Esophagus squamous epithelium (tissue), 5 donors: ENCODE measurements around the gene CPN1. TPM values are rescaled to one million over a fixed set of nuclear protein-coding genes. Genes with fewer than 3 reads are reported as not detected.

Source experiments
- DNase-seq: peaks from one replicate; lab custom pipeline; 2025; lab: John Stamatoyannopoulos, UW
- H3K27ac ChIP-seq, 4 donors: fragments of 200-600 bp; sonication (generic); one replicate each; pipeline ENCODE4 v1.5.1; 2016 to 2019; ENCODE audit warnings: mild to moderate bottlenecking in 1 of 4
- H3K27me3 ChIP-seq, 4 donors: fragments of 200-600 bp; sonication (generic); 1 replicate in 3 of 4; 2 replicates in 1 of 4; pipeline versions ENCODE4 v1.5.1 to v1.6.0; 2017 to 2021; ENCODE audit warnings: antibody characterized with exemption in 1 of 4
- H3K36me3 ChIP-seq, 3 donors: fragments of 200-600 bp; sonication (generic); one replicate each; pipeline ENCODE4 v1.5.1; 2016 to 2019
- H3K4me1 ChIP-seq, 3 donors: fragments of 200-600 bp; sonication (generic); one replicate each; pipeline ENCODE4 v1.5.1; 2017 to 2019
- H3K4me3 ChIP-seq, 4 donors: fragments of 200-600 bp; sonication (generic); 1 replicate in 3 of 4; 2 replicates in 1 of 4; pipeline ENCODE4 v1.5.1; 2016 to 2019; ENCODE audit warnings: mild to moderate bottlenecking in 2 of 4, moderate library complexity in 1 of 4
- H3K9me3 ChIP-seq, 3 donors: fragments of 200-600 bp; sonication (generic); one replicate each; pipeline ENCODE4 v1.5.1; 2016 to 2019
- CTCF ChIP-seq, 6 experiments: fragments of 450-650 bp in 4 of 6; fragments of 200-600 bp in 2 of 6; sonication (generic) in 2 of 6; IDR thresholded peaks; one replicate each; pipeline ENCODE4 v1.5.1; 2016 to 2019; ENCODE audit warnings: antibody characterized with exemption in 6 of 6, mild to moderate bottlenecking in 4 of 6, moderate library complexity in 4 of 6
- POLR2A ChIP-seq, 4 donors: fragments of 450-650 bp; IDR thresholded peaks; one replicate each; pipeline ENCODE4 v1.6.1; 2017; ENCODE audit warnings: antibody characterized with exemption in 4 of 4, mild to moderate bottlenecking in 4 of 4, moderate library complexity in 3 of 4
- WGBS, 2 donors: methylation state at CpG; one replicate each; pipeline ENCODE4 v1.1.5; 2018; 5-methylcytosine and 5-hydroxymethylcytosine counted together
- intact Hi-C: fragments of 100-400 bp; cut with DNase I; formaldehyde crosslinking; loops from one replicate; pipeline ENCODE4 v1.15.0; 2022
- total RNA-seq, 4 donors: library from RNA; depleted of rRNA; stranded (reverse); fragments of >200 nt; gene quantifications; one replicate each; pipeline ENCODE4 v1.1.0, GENCODE V29; 2016
- donor health status: DM: yes; HTN: yes; CAD: no.

Gene CPN1
- total RNA-seq, 4 donors from 2014 or later: not detected

- Histone ChIP-seq H3K27ac (peak overlapping the region in 2 of 4 donors; percentile 16 to 79), H3K4me3 (no peak overlapping the region), H3K36me3 (no peaks in the 10 kb centered on the region), H3K9me3 (no peaks in the 10 kb centered on the region), H3K27me3 (no peaks in the 10 kb centered on the region), H3K4me1 (peaks cover 7 to 53% (median 18%) of the 10 kb centered on the region in 3 donors)
- peak; percentile 8 for DNase-seq
- intact Hi-C loops: loop anchor here (5.0 to 10.0 kb wide), 2 partner anchors 71 to 204 kb away; no protein-coding TSS in a partner anchor
- TF ChIP-seq POLR2A (IDR thresholded peaks at IDR 0.05) (no peak), CTCF (IDR thresholded peaks at IDR 0.05) (peak; percentile 80 to 98 (median 95))
- 0 to 16% methylated on average over 5 to 7 of the region's 7 CpGs for WGBS, 2 donors
These were observed 35.6 kb downstream of the CPN1 start for GRCh38 chr10:100046021-100046486.

GRCh38 chr10:100045592-100045991, 36.1 kb downstream of the CPN1 start:
- intact Hi-C loops: loop anchor here (5.0 to 10.0 kb wide), 2 partner anchors 71 to 203 kb away; no protein-coding TSS in a partner anchor
- TF ChIP-seq POLR2A (IDR thresholded peaks at IDR 0.05) (no peak), CTCF (IDR thresholded peaks at IDR 0.05) (no peak)
- WGBS, 2 donors: 54 to 65% methylated on average over 2 of the region's 2 CpGs

GRCh38 chr10:100043796-100044195, 37.9 kb downstream of the CPN1 start:
- no peak for TF ChIP-seq POLR2A (IDR thresholded peaks at IDR 0.05)
- peak in 1 of 6 experiments; percentile 2 for TF ChIP-seq CTCF (IDR thresholded peaks at IDR 0.05)
- 20 to 35% methylated on average over 1 to 2 of the region's 3 CpGs for WGBS, 2 donors
- Histone ChIP-seq H3K36me3 (no peaks in the 10 kb centered on the region), H3K4me1 (peaks cover 7 to 55% (median 18%) of the 10 kb centered on the region in 3 donors), H3K27ac (peak overlapping the region; percentile 71 to 87 (median 82)), H3K27me3 (no peaks in the 10 kb centered on the region), H3K9me3 (no peaks in the 10 kb centered on the region), H3K4me3 (no peak overlapping the region)
- intact Hi-C loops: loop anchor here (10.0 kb wide), 1 partner anchor 69 kb away; no protein-coding TSS in a partner anchor
- no peak for DNase-seq

More at GRCh38 chr10:100045592-100045991, 36.1 kb downstream of the CPN1 start:
- Histone ChIP-seq H3K4me3 (no peak overlapping the region), H3K9me3 (no peaks in the 10 kb centered on the region), H3K27me3 (no peaks in the 10 kb centered on the region), H3K27ac (peak overlapping the region in 2 of 4 donors; percentile 16 to 79), H3K36me3 (no peaks in the 10 kb centered on the region), H3K4me1 (peaks cover 7 to 54% (median 18%) of the 10 kb centered on the region in 3 donors)
- DNase-seq: no peak

- H3K27me3 ChIP-seq: no peaks in the 10 kb centered on the region
- no peaks in the 10 kb centered on the region for H3K9me3 ChIP-seq
- no peaks in the 10 kb centered on the region for H3K36me3 ChIP-seq
- no peak for TF ChIP-seq CTCF (IDR thresholded peaks at IDR 0.05)
- no peak for TF ChIP-seq POLR2A (IDR thresholded peaks at IDR 0.05)
- no peak overlapping the region for H3K4me3 ChIP-seq
- no peak for DNase-seq
- intact Hi-C loops: loop anchor here (10.0 kb wide), 1 partner anchor 69 kb away; no protein-coding TSS in a partner anchor
- peak overlapping the region; percentile 71 to 87 (median 82) for H3K27ac ChIP-seq
- peaks cover 10 to 59% (median 18%) of the 10 kb centered on the region in 3 donors for H3K4me1 ChIP-seq
- WGBS, 2 donors: 30 to 69% methylated on average over 2 of the region's 2 CpGs
These were observed 38.3 kb downstream of the CPN1 start for GRCh38 chr10:100043344-100043743.

GRCh38 chr10:100041306-100042002, 40.2 kb downstream of the CPN1 start:
- DNase-seq: no peak
- peaks cover 13 to 65% (median 18%) of the 10 kb centered on the region in 3 donors for H3K4me1 ChIP-seq
- intact Hi-C loops: loop anchor here (10.0 kb wide), 1 partner anchor 67 kb away; no protein-coding TSS in a partner anchor
- no peaks in the 10 kb centered on the region for H3K27me3 ChIP-seq
- WGBS, 2 donors: 66 to 69% methylated on average over 2 of the region's 2 CpGs
- no peaks in the 10 kb centered on the region for H3K36me3 ChIP-seq
- no peak for TF ChIP-seq POLR2A (IDR thresholded peaks at IDR 0.05)
- no peak for TF ChIP-seq CTCF (IDR thresholded peaks at IDR 0.05)
- no peak overlapping the region for H3K4me3 ChIP-seq
- no peaks in the 10 kb centered on the region for H3K9me3 ChIP-seq
- peak overlapping the region in 1 of 4 donors; percentile 46 for H3K27ac ChIP-seq
